GM11168 (cell line): ENCODE measurements around the gene NUMBL.
"Not testable (repeated sequence)": the region's sequence is repeated elsewhere in the genome, so short reads cannot be mapped to it uniquely, and the experiment has no call there.

Experiments
- in situ Hi-C: fragments of 300-500 bp; cut with MboI; formaldehyde crosslinking; loops from one replicate; pipeline ENCODE4 v1.12.0; 2022; ENCODE audit warnings: low sequenced_read_pairs; ENCODE audit not compliant: unreplicated experiment

The NUMBL gene

DNA sequence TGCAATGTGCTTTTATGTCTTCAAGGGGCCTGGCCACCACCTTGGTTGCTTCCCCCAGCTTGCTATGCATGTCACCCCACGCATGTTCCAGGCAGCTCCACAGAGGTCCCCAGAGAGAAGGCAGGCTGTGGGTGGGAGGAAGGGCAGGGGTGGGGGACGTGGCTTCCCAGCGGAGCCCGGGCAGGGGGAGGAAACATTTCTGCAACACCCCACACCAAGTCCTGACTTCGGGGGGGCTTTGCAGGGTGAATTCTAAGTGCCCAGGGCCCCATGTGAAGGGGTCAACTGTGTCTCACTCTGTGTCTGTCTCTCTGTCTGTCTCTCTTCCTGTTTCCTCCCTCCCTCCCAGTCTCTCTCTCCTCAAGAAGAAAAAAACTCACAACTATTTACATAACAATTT is 49.7 kb downstream of the NUMBL start:
- in situ Hi-C loops: no loop called here

DNA sequence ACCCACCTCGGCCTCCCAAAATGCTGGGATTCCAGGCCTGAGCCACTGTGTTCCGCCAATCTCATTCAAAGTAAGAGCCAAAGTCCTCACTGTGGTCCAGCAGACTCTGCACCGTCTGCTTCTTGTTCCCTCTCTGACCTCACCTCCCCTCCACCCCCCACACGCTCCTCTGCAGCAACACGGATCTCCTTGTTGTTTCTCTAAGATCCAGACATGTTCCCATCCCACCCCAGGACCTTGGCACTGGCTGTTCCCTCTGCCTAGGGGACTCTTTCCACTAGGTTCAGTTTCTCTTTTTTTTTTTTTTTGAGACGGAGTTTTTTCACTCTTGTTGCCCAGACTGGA is 50.8 kb downstream of the NUMBL start:
- in situ Hi-C loops: no loop called here

DNA sequence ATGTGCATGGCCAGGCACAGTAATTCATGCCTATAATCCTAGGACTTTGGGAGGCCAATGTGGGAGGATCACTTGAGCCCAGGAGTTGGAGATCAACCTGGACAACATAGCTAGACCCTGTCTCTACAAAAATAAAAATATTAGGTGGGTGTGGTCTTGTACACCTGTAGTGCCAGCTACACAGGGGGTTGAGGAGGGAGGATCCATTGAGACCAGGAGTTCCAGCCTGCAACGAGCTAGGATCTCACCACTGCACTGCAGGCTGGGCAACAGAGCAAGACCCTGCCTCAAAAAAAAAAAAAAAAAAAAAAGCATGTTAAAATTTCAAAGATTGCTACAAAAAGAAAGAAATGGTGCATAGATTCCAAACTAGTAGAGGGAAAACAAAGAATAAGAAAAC is 52.1 kb downstream of the NUMBL start:
- in situ Hi-C loops: no loop called here

DNA sequence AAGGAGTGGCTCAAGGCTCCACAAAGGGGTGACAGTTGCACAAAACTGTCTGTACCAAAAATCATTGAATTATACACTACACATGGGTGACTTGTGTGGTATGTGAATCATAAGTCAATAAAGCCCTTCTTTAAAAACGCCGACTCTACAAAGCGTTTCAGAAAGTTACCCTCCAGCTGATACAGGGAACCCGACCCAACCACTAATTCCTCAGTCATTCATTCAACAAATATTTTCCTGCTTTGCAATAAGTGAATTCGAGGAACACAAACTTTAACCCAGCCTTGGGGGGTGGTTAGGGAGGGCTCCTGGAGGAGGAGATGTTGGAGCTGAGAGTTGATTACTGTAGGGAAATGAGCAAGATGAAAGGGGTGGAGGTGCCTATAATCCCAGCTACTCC is 57.2 kb downstream of the NUMBL start:
- in situ Hi-C loops: no loop called here

DNA sequence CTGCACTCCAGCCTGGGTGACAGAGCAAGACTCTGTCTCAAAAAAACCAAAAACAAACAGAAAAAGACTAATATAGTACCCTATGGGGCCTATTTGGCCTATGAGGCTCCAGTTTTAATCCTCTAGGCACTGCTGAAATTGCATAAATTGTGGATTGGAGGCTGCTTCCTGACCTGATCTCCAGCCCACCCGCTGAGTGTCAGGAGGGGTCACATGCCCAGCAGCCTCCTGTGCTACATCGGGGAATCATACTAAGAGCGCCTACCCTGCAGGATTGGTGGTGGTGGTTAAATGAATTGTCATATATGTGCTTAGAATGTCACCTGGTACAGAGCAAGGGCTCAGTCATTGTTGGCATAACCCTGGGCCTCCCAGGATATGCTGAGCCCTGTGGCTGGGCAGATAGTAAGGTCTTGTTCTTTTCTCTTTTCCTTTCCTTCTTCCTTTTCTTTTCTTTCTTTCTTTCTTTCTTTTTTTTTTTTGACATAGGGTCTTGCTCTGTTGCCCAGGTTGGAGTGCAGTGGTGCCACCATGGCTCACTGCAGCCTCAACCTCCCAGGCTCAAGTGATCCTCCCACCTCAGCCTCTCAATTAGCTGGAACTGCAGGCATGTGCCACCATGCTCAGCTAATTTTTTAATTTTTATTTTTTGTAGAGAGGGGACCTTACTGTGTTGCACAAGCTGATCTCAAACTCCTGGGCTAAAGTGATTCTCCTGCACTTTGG is 58.0 kb downstream of the NUMBL start:
- in situ Hi-C loops: no loop called here

GRCh38 chr19:40630571-40631160 is 59.8 kb downstream of the NUMBL start:
- in situ Hi-C loops: no loop called here

- in situ Hi-C loops: no loop called here
These were observed 61.1 kb downstream of the NUMBL start for GRCh38 chr19:40629346-40629745.

- in situ Hi-C loops: no loop called here
These were observed 62.8 kb downstream of the NUMBL start for GRCh38 chr19:40627486-40628279.

GRCh38 chr19:40626918-40627317 is 63.5 kb downstream of the NUMBL start:
- in situ Hi-C loops: no loop called here

- in situ Hi-C loops: no loop called here
These were observed 64.9 kb downstream of the NUMBL start for GRCh38 chr19:40625406-40626120.

GRCh38 chr19:40624369-40625153 is 65.9 kb downstream of the NUMBL start:
- in situ Hi-C loops: not testable (repeated sequence)

- in situ Hi-C loops: no loop called here
These were observed 66.8 kb downstream of the NUMBL start for GRCh38 chr19:40623403-40624251.

- in situ Hi-C loops: no loop called here
These were observed 67.7 kb downstream of the NUMBL start for GRCh38 chr19:40622773-40623075.

GRCh38 chr19:40621966-40622772 is 68.3 kb downstream of the NUMBL start:
- in situ Hi-C loops: no loop called here

DNA sequence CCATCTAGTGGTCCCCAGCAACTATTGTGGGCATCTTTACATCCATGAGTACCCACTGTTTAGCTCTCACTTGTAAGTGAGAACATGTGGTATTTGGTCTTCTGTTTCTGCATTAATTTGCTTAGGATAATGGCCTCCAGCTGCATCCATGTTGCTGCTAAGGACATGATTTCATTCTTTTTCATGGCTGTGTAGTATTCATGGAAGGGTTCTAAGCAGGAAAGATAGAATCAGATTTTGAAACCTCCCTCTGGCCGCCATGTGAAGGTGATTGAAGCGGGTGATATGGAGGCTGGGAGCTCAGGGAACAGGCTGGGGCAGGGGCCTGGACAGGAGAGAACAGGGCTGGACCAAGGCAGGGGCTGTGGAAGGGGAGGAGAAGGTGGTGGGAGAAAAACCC is 69.2 kb downstream of the NUMBL start:
- in situ Hi-C loops: no loop called here

GRCh38 chr19:40620161-40620485 is 70.3 kb downstream of the NUMBL start:
- in situ Hi-C loops: no loop called here

- in situ Hi-C loops: no loop called here
These were observed 70.9 kb downstream of the NUMBL start for GRCh38 chr19:40619333-40620160.

- in situ Hi-C loops: no loop called here
These were observed 72.5 kb downstream of the NUMBL start for GRCh38 chr19:40617961-40618360.
